ENCODE measurements around the gene EXOC4.

The EXOC4 gene

GRCh38 chr7:133448012-133448411, 195.1 kb downstream of the EXOC4 start:
- ChIA-PET POLR2A (no interaction called here), CTCF (interaction anchor here (0.6 kb wide), 1 partner anchor 770 kb away, joined by 5 read pairs; no protein-coding TSS in a partner anchor)
- no peaks in the 10 kb centered on the region for H3K4me1 ChIP-seq (ENCODE audit: control insufficient read depth, insufficient read depth, low read length)
- TF ChIP-seq, protein P1, sequence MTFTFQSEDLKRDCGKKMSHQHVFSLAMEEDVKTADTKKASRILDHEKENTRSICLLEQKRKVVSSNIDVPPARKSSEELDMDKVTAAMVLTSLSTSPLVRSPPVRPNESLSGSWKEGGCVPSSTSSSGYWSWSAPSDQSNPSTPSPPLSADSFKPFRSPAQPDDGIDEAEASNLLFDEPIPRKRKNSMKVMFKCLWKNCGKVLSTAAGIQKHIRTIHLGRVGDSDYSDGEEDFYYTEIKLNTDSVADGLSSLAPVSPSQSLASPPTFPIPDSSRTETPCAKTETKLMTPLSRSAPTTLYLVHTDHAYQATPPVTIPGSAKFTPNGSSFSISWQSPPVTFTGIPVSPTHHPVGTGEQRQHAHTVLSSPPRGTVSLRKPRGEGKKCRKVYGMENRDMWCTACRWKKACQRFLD (tag by site-specific recombination; IDR thresholded peaks at IDR 0.05), result no peak
- TF ChIP-seq ZNF184 (tag by site-specific recombination; IDR thresholded peaks at IDR 0.05) (no peak), BCL6B (tag by site-specific recombination; IDR thresholded peaks at IDR 0.05) (no peak), ZNF658 (tag by site-specific recombination; IDR thresholded peaks at IDR 0.05) (no peak), ZNF302 (tag by site-specific recombination; IDR thresholded peaks at IDR 0.05; ENCODE audit: low read depth) (no peak), KLF16 (tag by site-specific recombination; IDR thresholded peaks at IDR 0.05) (no peak), ZNF248 (tag by site-specific recombination; IDR thresholded peaks at IDR 0.05) (no peak), PRDM1 (tag by site-specific recombination; IDR thresholded peaks at IDR 0.05) (no peak), ZNF585B (tag by site-specific recombination; IDR thresholded peaks at IDR 0.05) (no peak), ZNF76 (tag by site-specific recombination; IDR thresholded peaks at IDR 0.05; ENCODE audit: borderline replicate concordance, low read depth) (no peak), ZNF174 (tag by site-specific recombination; IDR thresholded peaks at IDR 0.05) (no peak), PRDM4 (tag by site-specific recombination; IDR thresholded peaks at IDR 0.05) (no peak), ZNF513 (tag by site-specific recombination; IDR thresholded peaks at IDR 0.05) (no peak), HIC1 (tag by site-specific recombination; IDR thresholded peaks at IDR 0.05) (no peak), ZNF292 (tag by site-specific recombination; IDR thresholded peaks at IDR 0.05; ENCODE audit: borderline replicate concordance, low read depth) (no peak), ZNF639 (tag by site-specific recombination; IDR thresholded peaks at IDR 0.05) (no peak)
- TF ChIP-seq, protein P2, sequence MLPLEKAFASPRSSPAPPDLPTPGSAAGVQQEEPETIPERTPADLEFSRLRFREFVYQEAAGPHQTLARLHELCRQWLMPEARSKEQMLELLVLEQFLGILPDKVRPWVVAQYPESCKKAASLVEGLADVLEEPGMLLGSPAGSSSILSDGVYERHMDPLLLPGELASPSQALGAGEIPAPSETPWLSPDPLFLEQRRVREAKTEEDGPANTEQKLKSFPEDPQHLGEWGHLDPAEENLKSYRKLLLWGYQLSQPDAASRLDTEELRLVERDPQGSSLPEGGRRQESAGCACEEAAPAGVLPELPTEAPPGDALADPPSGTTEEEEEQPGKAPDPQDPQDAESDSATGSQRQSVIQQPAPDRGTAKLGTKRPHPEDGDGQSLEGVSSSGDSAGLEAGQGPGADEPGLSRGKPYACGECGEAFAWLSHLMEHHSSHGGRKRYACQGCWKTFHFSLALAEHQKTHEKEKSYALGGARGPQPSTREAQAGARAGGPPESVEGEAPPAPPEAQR (tag by site-specific recombination; IDR thresholded peaks at IDR 0.05), result no peak
- H3K9me3 ChIP-seq (ENCODE audit: control insufficient read depth, insufficient read depth, low read depth, low read length), result no peaks in the 10 kb centered on the region
- H3K27ac ChIP-seq (ENCODE audit: extremely low read depth, low read depth, low read length), result no peak overlapping the region
- H3K36me3 ChIP-seq (ENCODE audit: control insufficient read depth in 2 of 2, insufficient read depth in 1 of 2, low read length in 2 of 2), result no peaks in the 10 kb centered on the region
- no peak overlapping the region for H3K4me3 ChIP-seq (ENCODE audit: low read depth, low read length)
